ENCODE measurements around the gene RAB11FIP4. TPM values are rescaled to one million over a fixed set of nuclear protein-coding genes. Genes with fewer than 3 reads are reported as not detected.

RAB11FIP4 gene
- total and polyA plus RNA-seq, 4 donors: 5.2 to 19.1 (median 12.8) TPM

DNA sequence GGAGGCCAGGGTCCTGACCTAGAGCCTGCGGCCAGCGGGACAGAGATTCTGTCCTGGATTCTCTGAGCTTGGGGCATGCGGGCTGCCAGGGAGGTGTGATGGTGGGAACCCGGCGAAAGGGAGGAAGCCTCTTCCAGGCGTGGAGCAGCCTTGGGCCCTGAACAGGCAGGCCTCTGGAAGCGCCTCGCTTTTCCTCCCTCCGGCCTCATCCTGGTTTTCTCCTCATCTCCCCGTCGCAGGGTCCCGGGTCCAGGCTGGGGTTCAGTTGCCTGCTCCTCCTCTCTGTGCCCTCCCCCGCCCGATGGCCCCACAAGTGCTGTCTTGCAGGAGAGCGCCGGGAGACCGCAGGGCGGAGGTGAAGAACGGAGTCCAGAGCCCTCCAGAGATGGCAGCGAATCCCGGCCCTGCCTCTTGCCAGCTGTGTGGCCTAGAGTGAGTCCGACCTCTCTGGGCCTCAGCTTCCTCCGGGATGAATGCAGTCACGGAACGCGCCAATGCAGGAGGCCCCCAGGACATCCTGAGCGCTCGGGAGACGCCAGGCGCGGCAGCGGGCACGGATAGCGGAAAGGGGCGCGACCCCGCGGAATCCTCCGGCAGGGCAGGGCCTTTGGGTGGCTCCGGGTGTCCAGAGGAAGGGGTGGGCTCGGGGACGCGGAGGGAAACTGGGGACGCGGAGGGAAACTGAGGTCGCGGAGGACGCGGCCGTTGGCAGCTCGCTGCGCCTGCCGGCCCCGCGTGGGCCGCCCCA, 553 bp upstream of the RAB11FIP4 start:
- H3K27me3 ChIP-seq (ENCODE audit: control insufficient read depth in 3 of 3, insufficient read depth in 3 of 3, low read length in 2 of 3): peaks cover 0 to 31% (median 2%) of the 10 kb centered on the region in 3 donors
- DNase-seq: no peak
- 12 to 17% methylated on average over 35 to 56 of the region's 56 CpGs for WGBS, 2 donors

DNA sequence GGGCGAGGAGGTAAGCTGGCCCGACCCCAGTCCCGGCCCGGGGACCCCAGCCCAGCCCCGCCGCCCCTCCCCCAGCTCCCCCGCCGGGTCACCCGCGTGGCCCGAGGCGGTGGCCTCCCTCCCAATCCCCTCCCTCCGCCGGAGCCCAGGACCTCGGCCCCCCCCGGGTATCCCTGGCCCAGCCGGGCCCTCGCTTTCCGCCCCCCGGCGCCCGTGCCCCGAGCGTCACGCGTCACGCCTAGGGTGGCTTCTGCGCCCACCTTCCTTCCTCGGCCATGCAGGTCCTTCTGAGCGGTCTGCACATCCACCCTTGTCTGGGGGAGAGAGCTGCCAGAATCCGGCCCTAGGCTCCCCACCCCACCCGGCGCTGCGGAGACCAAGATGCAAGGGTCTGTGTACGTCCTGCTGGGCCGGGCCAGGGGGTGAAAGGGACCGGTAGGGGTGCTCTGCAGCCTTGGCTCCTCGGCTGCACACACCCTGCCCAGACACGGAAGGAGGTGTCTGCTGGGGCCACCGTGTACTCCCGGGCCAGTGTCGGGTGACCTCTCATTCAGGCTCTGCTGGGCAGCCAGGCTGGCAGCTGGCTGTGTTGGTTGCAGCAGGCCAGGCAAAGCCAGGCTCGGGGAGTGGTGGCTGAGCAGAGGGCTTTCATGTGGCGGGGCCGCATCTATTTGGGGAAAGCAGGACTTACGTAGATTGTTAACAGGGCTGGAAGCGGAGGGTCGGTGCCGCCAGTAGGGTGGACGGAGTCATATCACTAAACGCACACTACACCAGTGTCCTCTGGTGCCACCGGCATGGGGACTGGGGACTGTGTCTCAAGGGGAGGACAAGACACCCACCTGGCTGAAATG, 754 bp downstream of the RAB11FIP4 start:
- Histone ChIP-seq H3K27ac (ENCODE audit: low read depth in 1 of 2, low read length in 1 of 2) (no peak overlapping the region), H3K27me3 (ENCODE audit: control insufficient read depth in 3 of 3, insufficient read depth in 3 of 3, low read length in 2 of 3) (peaks cover 0 to 31% (median 2%) of the 10 kb centered on the region in 3 donors)
- no peak for DNase-seq

More for the DNA sequence above, 553 bp upstream of the RAB11FIP4 start:
- no peaks in the 10 kb centered on the region for H3K36me3 ChIP-seq (ENCODE audit: control insufficient read depth in 4 of 4, insufficient read depth in 4 of 4, low read length in 4 of 4)
- H3K9ac ChIP-seq (ENCODE audit: insufficient read depth in 1 of 2, low read length in 2 of 2): no peak overlapping the region
- H3K9me3 ChIP-seq (ENCODE audit: control insufficient read depth in 4 of 4, insufficient read depth in 3 of 4, low read length in 3 of 4): no peaks in the 10 kb centered on the region
- H3K27ac ChIP-seq (ENCODE audit: low read depth in 1 of 2, low read length in 1 of 2): no peak overlapping the region
- no peak for ATAC-seq (ENCODE audit: insufficient read depth, low FRiP score)
- peaks cover 0 to 5% (median 0%) of the 10 kb centered on the region in 5 donors for H3K4me1 ChIP-seq (ENCODE audit: control insufficient read depth in 5 of 5, insufficient read depth in 5 of 5, low read length in 5 of 5)
- TF ChIP-seq, protein P1, sequence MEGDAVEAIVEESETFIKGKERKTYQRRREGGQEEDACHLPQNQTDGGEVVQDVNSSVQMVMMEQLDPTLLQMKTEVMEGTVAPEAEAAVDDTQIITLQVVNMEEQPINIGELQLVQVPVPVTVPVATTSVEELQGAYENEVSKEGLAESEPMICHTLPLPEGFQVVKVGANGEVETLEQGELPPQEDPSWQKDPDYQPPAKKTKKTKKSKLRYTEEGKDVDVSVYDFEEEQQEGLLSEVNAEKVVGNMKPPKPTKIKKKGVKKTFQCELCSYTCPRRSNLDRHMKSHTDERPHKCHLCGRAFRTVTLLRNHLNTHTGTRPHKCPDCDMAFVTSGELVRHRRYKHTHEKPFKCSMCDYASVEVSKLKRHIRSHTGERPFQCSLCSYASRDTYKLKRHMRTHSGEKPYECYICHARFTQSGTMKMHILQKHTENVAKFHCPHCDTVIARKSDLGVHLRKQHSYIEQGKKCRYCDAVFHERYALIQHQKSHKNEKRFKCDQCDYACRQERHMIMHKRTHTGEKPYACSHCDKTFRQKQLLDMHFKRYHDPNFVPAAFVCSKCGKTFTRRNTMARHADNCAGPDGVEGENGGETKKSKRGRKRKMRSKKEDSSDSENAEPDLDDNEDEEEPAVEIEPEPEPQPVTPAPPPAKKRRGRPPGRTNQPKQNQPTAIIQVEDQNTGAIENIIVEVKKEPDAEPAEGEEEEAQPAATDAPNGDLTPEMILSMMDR (IDR thresholded peaks at IDR 0.05; ENCODE audit: control extremely low read depth, extremely low read depth): no peak
- no peak overlapping the region for H3K4me3 ChIP-seq

DNA sequence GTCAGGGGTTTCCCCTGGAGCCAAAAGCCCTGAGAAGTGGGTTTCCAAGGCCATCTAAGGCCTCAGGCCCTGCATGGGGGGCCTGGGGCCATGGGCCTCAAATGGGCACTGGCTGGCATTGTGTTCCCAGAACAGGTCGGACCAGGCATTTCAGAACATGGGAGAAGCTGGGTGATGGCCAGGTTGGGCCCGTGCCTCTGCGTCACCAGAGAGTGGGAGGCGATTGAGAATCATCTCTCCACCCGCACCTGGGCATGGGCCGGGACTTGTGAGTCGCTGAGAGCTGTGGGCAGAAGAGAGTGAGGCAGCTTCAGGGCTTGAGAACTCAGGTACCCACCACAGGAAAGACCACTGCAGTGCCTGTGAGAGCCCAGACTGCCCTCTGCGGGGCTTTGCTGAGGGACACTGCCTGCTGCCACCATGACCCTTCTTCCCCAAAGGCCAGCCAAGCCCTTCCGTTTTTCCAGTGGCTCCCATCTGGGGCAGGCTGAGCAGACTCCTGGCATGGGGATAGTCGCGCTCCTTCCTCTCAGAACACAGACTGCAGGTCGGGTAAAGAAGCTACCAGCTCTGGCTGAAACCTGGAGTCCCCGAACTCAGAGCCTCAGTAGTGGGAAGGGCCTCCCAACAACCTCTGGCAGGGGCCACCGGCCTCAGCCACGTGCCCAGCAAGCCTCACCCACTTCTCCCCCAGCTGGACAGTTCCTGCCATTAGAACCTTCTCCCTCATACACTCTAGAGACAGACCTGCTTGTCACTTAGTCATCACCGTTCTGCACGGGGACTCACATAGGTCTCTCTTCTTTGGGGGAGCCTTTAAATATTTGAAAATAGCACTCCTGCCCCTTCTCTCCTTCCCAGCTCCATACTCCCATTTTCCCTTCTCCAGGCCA, 1.6 kb downstream of the RAB11FIP4 start:
- Histone ChIP-seq H3K27ac (ENCODE audit: low read depth in 1 of 2, low read length in 1 of 2) (no peak overlapping the region), H3K27me3 (ENCODE audit: control insufficient read depth in 3 of 3, insufficient read depth in 3 of 3, low read length in 2 of 3) (peaks cover 0 to 30% (median 2%) of the 10 kb centered on the region in 3 donors), H3K9ac (ENCODE audit: insufficient read depth in 1 of 2, low read length in 2 of 2) (no peak overlapping the region), H3K4me3 (no peak overlapping the region), H3K36me3 (ENCODE audit: control insufficient read depth in 4 of 4, insufficient read depth in 4 of 4, low read length in 4 of 4) (no peaks in the 10 kb centered on the region), H3K9me3 (ENCODE audit: control insufficient read depth in 4 of 4, insufficient read depth in 3 of 4, low read length in 3 of 4) (no peaks in the 10 kb centered on the region), H3K4me1 (ENCODE audit: control insufficient read depth in 5 of 5, insufficient read depth in 5 of 5, low read length in 5 of 5) (peaks cover 0 to 5% (median 0%) of the 10 kb centered on the region in 5 donors)
- TF ChIP-seq, protein P1 (IDR thresholded peaks at IDR 0.05; ENCODE audit: control extremely low read depth, extremely low read depth): no peak
- WGBS, 2 donors: 79 to 84% methylated on average over 17 of the region's 17 CpGs
- no peak for ATAC-seq (ENCODE audit: insufficient read depth, low FRiP score)
- DNase-seq: no peak

More for the DNA sequence above, 754 bp downstream of the RAB11FIP4 start:
- TF ChIP-seq, protein P1 (IDR thresholded peaks at IDR 0.05; ENCODE audit: control extremely low read depth, extremely low read depth): no peak
- no peaks in the 10 kb centered on the region for H3K36me3 ChIP-seq (ENCODE audit: control insufficient read depth in 4 of 4, insufficient read depth in 4 of 4, low read length in 4 of 4)
- H3K4me1 ChIP-seq (ENCODE audit: control insufficient read depth in 5 of 5, insufficient read depth in 5 of 5, low read length in 5 of 5): peaks cover 0 to 5% (median 0%) of the 10 kb centered on the region in 5 donors
- H3K9me3 ChIP-seq (ENCODE audit: control insufficient read depth in 4 of 4, insufficient read depth in 3 of 4, low read length in 3 of 4): no peaks in the 10 kb centered on the region
- peak overlapping the region; percentile 36 for H3K4me3 ChIP-seq
- ATAC-seq (ENCODE audit: insufficient read depth, low FRiP score): no peak
- H3K9ac ChIP-seq (ENCODE audit: insufficient read depth in 1 of 2, low read length in 2 of 2): no peak overlapping the region
- 20 to 24% methylated on average over 43 to 52 of the region's 52 CpGs for WGBS, 2 donors

Measured in lung (tissue), 12 donors.